Measurements from ENCODE around the gene CENPX. TPM values are rescaled to one million over a fixed set of nuclear protein-coding genes. Genes with fewer than 3 reads are reported as not detected.

Gene CENPX
- total and polyA plus RNA-seq, 4 experiments from 2014 or later, result 33.4 to 70.8 (median 36.7) TPM

DNA sequence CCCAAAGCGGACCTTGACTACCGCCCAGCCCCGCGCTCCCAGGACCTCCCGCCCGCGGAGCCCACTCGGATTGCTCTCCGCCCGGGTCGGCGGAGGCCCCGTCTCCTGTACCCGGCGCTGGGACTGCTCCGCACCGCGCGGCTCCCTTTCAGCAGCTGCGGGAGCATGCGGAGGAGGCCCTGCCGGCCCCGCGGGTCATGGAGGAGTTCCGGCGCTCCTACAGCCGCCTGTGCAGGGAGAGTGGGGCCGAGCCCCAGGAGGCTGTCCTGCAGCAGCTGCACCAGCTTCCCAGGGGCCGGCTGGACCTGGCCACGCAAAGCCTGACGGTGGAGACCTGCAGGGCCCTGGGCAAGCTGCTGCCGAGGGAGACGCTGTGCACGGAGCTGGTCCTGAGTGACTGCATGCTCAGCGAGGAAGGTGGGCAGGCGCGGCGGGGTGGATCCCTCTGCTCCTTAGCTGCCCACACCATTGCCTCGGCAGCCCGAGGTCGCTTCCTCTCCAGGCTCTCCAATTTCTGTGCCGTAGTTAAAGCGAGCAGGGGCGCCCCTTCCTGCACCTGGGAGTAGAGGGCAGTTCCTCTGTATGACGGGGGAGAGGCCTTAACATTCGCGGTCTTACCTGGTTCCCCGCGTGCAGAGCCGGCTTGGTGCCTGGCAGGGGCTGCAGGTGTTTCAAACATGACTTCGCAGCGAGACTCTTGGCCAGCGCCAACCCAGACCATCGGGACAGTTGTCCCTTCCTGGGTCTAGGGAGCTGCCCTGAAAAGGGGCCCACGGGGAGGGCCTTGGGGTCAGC lies 966 bp upstream of the CENPX start:
- Mint-ChIP-seq H3K27ac (peak overlapping the region in 1 of 7 donors; percentile 89), H3K4me1 (peaks cover 3 to 30% (median 18%) of the 10 kb centered on the region in 4 donors), H3K4me3 (peak overlapping the region; percentile 66 to 88 (median 80)), H3K27me3 (no peaks in the 10 kb centered on the region), H3K9me3 (no peaks in the 10 kb centered on the region), H3K36me3 (peaks cover 0 to 3% of the 10 kb centered on the region in 2 donors)
- no peaks in the 10 kb centered on the region for H3K27me3 ChIP-seq (ENCODE audit: insufficient read depth, low read length)
- peak overlapping the region; percentile 48 for H3K27ac ChIP-seq (ENCODE audit: low read depth, low read length)
- H3K4me3 ChIP-seq (ENCODE audit: low read length in 2 of 2), result peak overlapping the region; percentile 17 to 58
- peak in 2 of 5 donors; percentile 19 to 20 for DNase-seq
- intact Hi-C loops (cut with micrococcal nuclease), result loop anchor here (1.0 to 5.0 kb wide), 6 partner anchors 14 to 179 kb away; partner anchors contain the start of genes ASPSCR1, DCXR, FASN and P4HB
- H3K4me1 ChIP-seq (ENCODE audit: insufficient read depth, low read length), result peaks cover 28% of the 10 kb centered on the region
- H3K36me3 ChIP-seq (ENCODE audit: insufficient read depth, low read length), result no peaks in the 10 kb centered on the region
- POLR2A ChIA-PET (ENCODE audit: partially characterized antibody), result interaction anchor here (0.8 to 5.1 kb wide), 18 partner anchors 11 to 391 kb away, joined by 3 to 57 read pairs (median 4); partner anchors contain the start of genes ARHGDIA, DCXR, DUS1L and FASN
- CTCF ChIA-PET (ENCODE audit: partially characterized antibody), result interaction anchor here (1.2 to 7.5 kb wide), 5 partner anchors 11 to 131 kb away, joined by 3 to 81 read pairs (median 4); partner anchors contain the start of genes DCXR and NOTUM
- no peaks in the 10 kb centered on the region for H3K9me3 ChIP-seq (ENCODE audit: control insufficient read depth in 1 of 2, low read length in 2 of 2)

- intact Hi-C loops (cut with micrococcal nuclease), result loop anchor here (1.0 to 5.0 kb wide), 6 partner anchors 14 to 179 kb away; partner anchors contain the start of genes ASPSCR1, DCXR, FASN and P4HB
- H3K36me3 Mint-ChIP-seq, result peaks cover 3% of the 10 kb centered on the region in 2 donors
- peaks cover 3 to 30% (median 18%) of the 10 kb centered on the region in 4 donors for H3K4me1 Mint-ChIP-seq
- H3K9me3 Mint-ChIP-seq, result no peaks in the 10 kb centered on the region
- DNase-seq, result peak; percentile 99 to 100 (median 100)
- ChIA-PET CTCF (ENCODE audit: partially characterized antibody) (interaction anchor here (1.0 to 7.5 kb wide), 8 partner anchors 7 to 315 kb away, joined by 3 to 81 read pairs (median 6); partner anchors contain the start of genes DCXR and NOTUM), POLR2A (ENCODE audit: partially characterized antibody) (interaction anchor here (0.6 to 5.1 kb wide), 24 partner anchors 8 to 510 kb away, joined by 3 to 57 read pairs (median 4); partner anchors contain the start of genes ACTG1, ARHGDIA, DCXR and DUS1L)
- Histone ChIP-seq H3K36me3 (ENCODE audit: insufficient read depth, low read length) (no peaks in the 10 kb centered on the region), H3K4me1 (ENCODE audit: insufficient read depth, low read length) (peaks cover 28% of the 10 kb centered on the region), H3K9me3 (ENCODE audit: control insufficient read depth in 1 of 2, low read length in 2 of 2) (no peaks in the 10 kb centered on the region), H3K27ac (ENCODE audit: low read depth, low read length) (peak within 1 kb of the TSS; percentile 65), H3K27me3 (ENCODE audit: insufficient read depth, low read length) (no peaks in the 10 kb centered on the region), H3K4me3 (ENCODE audit: low read length in 2 of 2) (peak within 1 kb of the TSS; percentile 44 to 72)
- peak within 1 kb of the TSS in 6 of 7 donors; percentile 68 to 89 (median 78) for H3K27ac Mint-ChIP-seq
- H3K27me3 Mint-ChIP-seq, result no peaks in the 10 kb centered on the region
- peak within 1 kb of the TSS; percentile 81 to 89 (median 86) for H3K4me3 Mint-ChIP-seq
Measured at GRCh38 chr17:82022981-82023446, 336 bp upstream of the CENPX start, which contains the start of gene LRRC45. Gene LRRC45 (plus strand): TSS chr17:82023305. CDS start chr17:82023644, 339 bp downstream.

- CTCF ChIA-PET (ENCODE audit: partially characterized antibody), result interaction anchor here (1.8 to 7.5 kb wide), 5 partner anchors 8 to 67 kb away, joined by 7 to 81 read pairs (median 13); partner anchors contain the start of genes DCXR and NOTUM
- H3K4me1 ChIP-seq (ENCODE audit: insufficient read depth, low read length), result peaks cover 28% of the 10 kb centered on the region
- POLR2A ChIA-PET (ENCODE audit: partially characterized antibody), result interaction anchor here (0.9 to 5.1 kb wide), 13 partner anchors 9 to 509 kb away, joined by 3 to 57 read pairs (median 9); partner anchors contain the start of genes ACTG1, DCXR, DUS1L and FASN
- Mint-ChIP-seq H3K4me1 (peaks cover 3 to 30% (median 18%) of the 10 kb centered on the region in 4 donors), H3K27me3 (no peaks in the 10 kb centered on the region), H3K27ac (peak overlapping the region in 6 of 7 donors; percentile 68 to 89 (median 80)), H3K36me3 (peaks cover 3% of the 10 kb centered on the region in 2 donors), H3K9me3 (no peaks in the 10 kb centered on the region), H3K4me3 (peak overlapping the region; percentile 81 to 89 (median 86))
- DNase-seq, result peak in 1 of 5 donors; percentile 20
- H3K27ac ChIP-seq (ENCODE audit: low read depth, low read length), result peak overlapping the region; percentile 65
- H3K4me3 ChIP-seq (ENCODE audit: low read length in 2 of 2), result peak overlapping the region; percentile 44 to 72
- no peaks in the 10 kb centered on the region for H3K9me3 ChIP-seq (ENCODE audit: control insufficient read depth in 1 of 2, low read length in 2 of 2)
- no peaks in the 10 kb centered on the region for H3K36me3 ChIP-seq (ENCODE audit: insufficient read depth, low read length)
- intact Hi-C loops (cut with micrococcal nuclease), result loop anchor here (1.0 to 5.0 kb wide), 4 partner anchors 63 to 180 kb away; partner anchors contain the start of genes FASN and P4HB
- H3K27me3 ChIP-seq (ENCODE audit: insufficient read depth, low read length), result no peaks in the 10 kb centered on the region
Measured at GRCh38 chr17:82021900-82022309, 773 bp downstream of the CENPX start.

DNA sequence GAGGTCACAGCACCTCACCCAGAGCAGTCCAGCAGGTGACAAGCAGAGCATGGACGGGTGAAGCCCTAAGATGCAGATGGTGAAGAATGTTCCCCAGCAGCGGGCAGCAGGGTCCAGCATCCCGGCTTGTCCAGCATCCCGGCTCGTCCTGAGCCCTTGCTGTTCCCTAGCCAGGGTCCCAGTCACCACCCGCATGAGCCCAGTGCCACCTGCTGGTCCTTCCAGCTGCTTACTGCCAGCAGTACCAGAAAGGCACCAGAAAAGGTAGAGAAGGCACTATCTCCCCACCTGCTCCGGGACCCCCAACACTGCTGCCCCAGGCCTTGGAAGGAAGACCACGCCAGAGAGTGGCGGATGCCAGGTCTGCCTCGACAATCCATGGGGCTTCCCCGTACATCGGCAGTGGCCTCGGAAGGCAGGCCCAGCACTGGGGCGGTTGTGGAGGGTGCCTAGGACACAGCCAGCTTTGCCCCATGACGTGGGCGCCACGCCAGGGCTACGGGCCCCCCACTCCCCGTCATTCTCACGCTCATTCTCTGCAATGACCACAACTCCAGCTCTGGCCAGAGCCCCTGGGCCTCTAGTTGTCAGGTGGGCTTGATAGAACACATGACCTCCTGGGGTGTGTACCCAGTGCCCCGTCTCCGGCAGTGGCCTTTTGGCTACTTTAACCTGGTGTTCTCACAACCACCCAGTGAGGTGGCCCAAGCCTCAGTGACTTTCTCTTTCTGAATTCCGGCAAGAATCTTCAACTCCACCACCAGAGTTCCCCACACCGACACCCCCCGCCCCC lies 1.4 kb downstream of the CENPX start:
- no peaks in the 10 kb centered on the region for H3K9me3 ChIP-seq (ENCODE audit: control insufficient read depth in 1 of 2, low read length in 2 of 2)
- ChIA-PET CTCF (ENCODE audit: partially characterized antibody) (interaction anchor here (1.3 to 7.5 kb wide), 6 partner anchors 9 to 67 kb away, joined by 4 to 81 read pairs (median 12); partner anchors contain the start of genes DCXR and NOTUM), POLR2A (ENCODE audit: partially characterized antibody) (interaction anchor here (1.0 to 5.1 kb wide), 10 partner anchors 9 to 104 kb away, joined by 3 to 57 read pairs (median 12); partner anchors contain the start of genes DCXR, DUS1L, FASN and NOTUM)
- peak overlapping the region in 1 of 2 donors; percentile 72 for H3K4me3 ChIP-seq (ENCODE audit: low read length in 2 of 2)
- H3K4me1 ChIP-seq (ENCODE audit: insufficient read depth, low read length), result peaks cover 28% of the 10 kb centered on the region
- no peaks in the 10 kb centered on the region for H3K36me3 ChIP-seq (ENCODE audit: insufficient read depth, low read length)
- Mint-ChIP-seq H3K27me3 (no peaks in the 10 kb centered on the region), H3K36me3 (peaks cover 3% of the 10 kb centered on the region in 2 donors), H3K4me1 (peaks cover 3 to 30% (median 18%) of the 10 kb centered on the region in 4 donors), H3K27ac (peak overlapping the region; percentile 68 to 89 (median 83)), H3K4me3 (peak overlapping the region; percentile 81 to 89 (median 86)), H3K9me3 (no peaks in the 10 kb centered on the region)
- DNase-seq, result peak; percentile 48 to 62 (median 59)
- H3K27ac ChIP-seq (ENCODE audit: low read depth, low read length), result peak overlapping the region; percentile 65
- intact Hi-C loops (cut with micrococcal nuclease), result loop anchor here (1.0 to 5.0 kb wide), 4 partner anchors 62 to 181 kb away; partner anchors contain the start of genes FASN and P4HB
- H3K27me3 ChIP-seq (ENCODE audit: insufficient read depth, low read length), result no peaks in the 10 kb centered on the region

DNA sequence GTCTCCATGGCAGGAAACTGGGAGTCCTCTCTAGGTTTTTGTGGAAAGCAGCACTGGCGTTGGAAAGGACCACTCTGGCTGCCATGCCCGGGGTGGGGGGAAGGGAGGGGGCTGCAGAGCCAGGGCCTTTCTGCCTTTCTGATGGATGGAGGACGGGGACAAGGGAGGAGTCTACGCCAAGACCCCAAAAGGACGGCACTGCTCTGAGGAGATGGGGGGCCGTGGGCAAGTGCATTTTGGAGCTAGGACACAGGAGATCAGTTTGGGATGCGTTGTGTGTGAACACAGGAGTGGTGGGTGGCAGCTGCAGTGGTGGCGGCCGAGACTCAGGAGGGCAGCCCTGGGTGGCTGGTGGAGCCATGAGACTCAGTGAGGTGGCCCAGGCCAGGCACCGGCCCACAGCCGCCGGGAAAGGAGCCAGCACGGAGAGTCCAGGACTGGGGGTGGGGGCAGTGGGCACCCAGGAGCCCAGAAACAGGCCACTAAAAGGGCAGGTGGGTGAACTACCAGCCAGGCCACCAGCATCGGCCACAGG lies 2.0 kb downstream of the CENPX start:
- intact Hi-C loops (cut with micrococcal nuclease), result loop anchor here (1.0 to 5.0 kb wide), 4 partner anchors 61 to 182 kb away; partner anchors contain the start of genes FASN and P4HB
- DNase-seq, result peak in 1 of 5 donors; percentile 17
- Mint-ChIP-seq H3K4me1 (peaks cover 3 to 30% (median 18%) of the 10 kb centered on the region in 4 donors), H3K36me3 (peaks cover 3% of the 10 kb centered on the region in 2 donors), H3K27me3 (no peaks in the 10 kb centered on the region), H3K9me3 (no peaks in the 10 kb centered on the region), H3K4me3 (no peak overlapping the region), H3K27ac (peak overlapping the region in 1 of 7 donors; percentile 7)
- CTCF ChIA-PET (ENCODE audit: partially characterized antibody), result interaction anchor here (1.0 to 7.5 kb wide), 10 partner anchors 10 to 106 kb away, joined by 3 to 81 read pairs (median 8); partner anchors contain the start of genes DCXR and NOTUM
- Histone ChIP-seq H3K9me3 (ENCODE audit: control insufficient read depth in 1 of 2, low read length in 2 of 2) (no peaks in the 10 kb centered on the region), H3K4me3 (ENCODE audit: low read length in 2 of 2) (no peak overlapping the region), H3K4me1 (ENCODE audit: insufficient read depth, low read length) (peaks cover 28% of the 10 kb centered on the region), H3K27ac (ENCODE audit: low read depth, low read length) (no peak overlapping the region), H3K36me3 (ENCODE audit: insufficient read depth, low read length) (no peaks in the 10 kb centered on the region), H3K27me3 (ENCODE audit: insufficient read depth, low read length) (no peaks in the 10 kb centered on the region)
- POLR2A ChIA-PET (ENCODE audit: partially characterized antibody), result interaction anchor here (0.6 to 5.1 kb wide), 8 partner anchors 10 to 150 kb away, joined by 3 to 57 read pairs (median 9); partner anchors contain the start of genes ARHGDIA, DCXR, NOTUM and RAC3
